Measurements from ENCODE around the gene DUSP28. TPM values are rescaled to one million over a fixed set of nuclear protein-coding genes. Genes with fewer than 3 reads are reported as not detected.
"Not testable (repeated sequence)": the region's sequence is repeated elsewhere in the genome, so short reads cannot be mapped to it uniquely, and the experiment has no call there.

DUSP28 gene
- total and polyA plus RNA-seq, 2 of the 13 experiments (the other 11 are each of a cell fraction or from before 2014, with no cell fraction given) = 5.2 to 8.6 TPM

DNA sequence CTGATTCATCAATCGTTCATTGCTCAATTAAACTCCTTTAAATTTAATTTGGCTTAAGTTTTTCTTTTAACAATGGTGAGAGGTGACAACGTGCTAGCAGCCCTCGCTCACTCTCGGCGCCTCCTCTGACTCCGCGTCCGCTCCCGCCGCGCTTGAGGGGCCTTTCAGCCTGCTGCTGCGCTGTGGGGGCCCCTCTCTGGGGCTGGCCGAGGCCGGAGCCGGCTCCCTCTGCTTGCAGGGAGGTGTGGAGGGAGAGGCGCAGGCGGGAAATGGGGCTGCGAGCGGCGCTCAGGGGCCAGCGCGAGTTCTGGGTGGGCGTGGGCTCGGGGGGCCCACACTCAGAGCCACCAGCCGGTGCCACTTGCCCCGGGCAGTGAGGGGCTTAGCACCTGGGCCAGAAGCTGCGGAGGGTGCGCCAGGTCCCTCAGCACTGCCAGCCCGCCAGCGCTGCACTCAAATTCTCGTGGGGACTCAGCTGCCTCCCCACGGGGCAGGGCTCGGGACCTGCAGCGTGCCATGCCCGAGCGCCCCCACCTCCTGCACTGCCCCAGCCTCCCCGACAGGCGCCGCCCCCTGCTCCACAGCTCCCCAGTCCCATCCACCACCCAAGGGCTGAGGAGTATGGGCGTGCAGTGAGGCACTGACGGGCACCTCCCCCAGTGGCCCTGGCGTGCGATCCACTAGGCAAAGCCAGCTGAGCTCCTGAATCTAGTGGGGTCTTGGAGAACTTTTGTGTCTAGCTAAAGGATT lies 22.0 kb upstream of the DUSP28 start:
- Histone ChIP-seq H3K4me2 (ENCODE audit: low read depth, low read length) (no peak overlapping the region), H3K4me1 (ENCODE audit: insufficient read depth, low read length) (no peaks in the 10 kb centered on the region), H3K27ac (ENCODE audit: extremely low read length, insufficient read depth, low read length) (no peak overlapping the region), H3K4me3 (replicated peaks in 1 of 3; ENCODE audit: insufficient read depth in 1 of 3, low read depth in 2 of 3, low read length in 3 of 3) (no peak overlapping the region), H4K20me1 (ENCODE audit: insufficient read depth, low read length) (no peaks in the 10 kb centered on the region), H3K9me3 (ENCODE audit: low read length) (no peaks in the 10 kb centered on the region), H3K27me3 (ENCODE audit: control insufficient read depth in 1 of 2, insufficient read depth in 2 of 2, low read length in 2 of 2) (no peaks in the 10 kb centered on the region), H3K79me2 (ENCODE audit: insufficient read depth, low read length) (no peaks in the 10 kb centered on the region), H3K36me3 (replicated peaks in 1 of 2; ENCODE audit: control insufficient read depth in 1 of 2, insufficient read depth in 2 of 2, low read length in 2 of 2) (peaks cover 4 to 45% of the 10 kb centered on the region in 2 experiments; a peak in 4 of 5 replicates), H3K9ac (ENCODE audit: insufficient read depth, low read depth, low read length) (no peak overlapping the region), H2AFZ (ENCODE audit: low read length) (no peak overlapping the region)
- in situ Hi-C loops (cut with HindIII; ENCODE audit: extremely low pct_ligation_motif_present, low pct_unique_long_range_greater_than_20kb) (no loop called here), intact Hi-C loops (cut with micrococcal nuclease; ENCODE audit: unreplicated experiment) (no loop called here)
- DNase-seq (ENCODE audit: low spot score) = no peak
- 98% methylated on average over 38 of the region's 43 CpGs for WGBS (ENCODE audit: low lambda C conversion rate)
- FAIRE-seq = no peak
- no peak for ATAC-seq
- POLR2A ChIA-PET = no interaction called here
- TF ChIP-seq REL (CRISPR knock-in tag; conservative IDR thresholded peaks at IDR 0.05) (no peak), KAT7 (CRISPR knock-in tag; IDR thresholded peaks at IDR 0.05; ENCODE audit: borderline replicate concordance) (no peak), RAD21 (CRISPR knock-in tag; IDR thresholded peaks at IDR 0.05) (no peak), RBFOX2 (IDR thresholded peaks at IDR 0.05; ENCODE audit: low read depth, low read length) (no peak), NFYB (CRISPR knock-in tag; IDR thresholded peaks at IDR 0.05) (no peak), ZNF264 (CRISPR knock-in tag; IDR thresholded peaks at IDR 0.05) (no peak), CHCHD3 (CRISPR knock-in tag; IDR thresholded peaks at IDR 0.05) (no peak), ZNF672 (CRISPR knock-in tag; IDR thresholded peaks at IDR 0.05) (no peak), ZNF773 (CRISPR knock-in tag; IDR thresholded peaks at IDR 0.05; ENCODE audit: borderline replicate concordance) (no peak), ZNF24 (IDR thresholded peaks at IDR 0.05) (no peak)
- TF ChIP-seq, protein P1, sequence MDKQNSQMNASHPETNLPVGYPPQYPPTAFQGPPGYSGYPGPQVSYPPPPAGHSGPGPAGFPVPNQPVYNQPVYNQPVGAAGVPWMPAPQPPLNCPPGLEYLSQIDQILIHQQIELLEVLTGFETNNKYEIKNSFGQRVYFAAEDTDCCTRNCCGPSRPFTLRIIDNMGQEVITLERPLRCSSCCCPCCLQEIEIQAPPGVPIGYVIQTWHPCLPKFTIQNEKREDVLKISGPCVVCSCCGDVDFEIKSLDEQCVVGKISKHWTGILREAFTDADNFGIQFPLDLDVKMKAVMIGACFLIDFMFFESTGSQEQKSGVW (CRISPR knock-in tag; IDR thresholded peaks at IDR 0.05; ENCODE audit: borderline replicate concordance) = no peak
- TF ChIP-seq, protein P2, sequence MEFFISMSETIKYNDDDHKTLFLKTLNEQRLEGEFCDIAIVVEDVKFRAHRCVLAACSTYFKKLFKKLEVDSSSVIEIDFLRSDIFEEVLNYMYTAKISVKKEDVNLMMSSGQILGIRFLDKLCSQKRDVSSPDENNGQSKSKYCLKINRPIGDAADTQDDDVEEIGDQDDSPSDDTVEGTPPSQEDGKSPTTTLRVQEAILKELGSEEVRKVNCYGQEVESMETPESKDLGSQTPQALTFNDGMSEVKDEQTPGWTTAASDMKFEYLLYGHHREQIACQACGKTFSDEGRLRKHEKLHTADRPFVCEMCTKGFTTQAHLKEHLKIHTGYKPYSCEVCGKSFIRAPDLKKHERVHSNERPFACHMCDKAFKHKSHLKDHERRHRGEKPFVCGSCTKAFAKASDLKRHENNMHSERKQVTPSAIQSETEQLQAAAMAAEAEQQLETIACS (CRISPR knock-in tag; IDR thresholded peaks at IDR 0.05) = no peak
- TF ChIP-seq, protein P3, sequence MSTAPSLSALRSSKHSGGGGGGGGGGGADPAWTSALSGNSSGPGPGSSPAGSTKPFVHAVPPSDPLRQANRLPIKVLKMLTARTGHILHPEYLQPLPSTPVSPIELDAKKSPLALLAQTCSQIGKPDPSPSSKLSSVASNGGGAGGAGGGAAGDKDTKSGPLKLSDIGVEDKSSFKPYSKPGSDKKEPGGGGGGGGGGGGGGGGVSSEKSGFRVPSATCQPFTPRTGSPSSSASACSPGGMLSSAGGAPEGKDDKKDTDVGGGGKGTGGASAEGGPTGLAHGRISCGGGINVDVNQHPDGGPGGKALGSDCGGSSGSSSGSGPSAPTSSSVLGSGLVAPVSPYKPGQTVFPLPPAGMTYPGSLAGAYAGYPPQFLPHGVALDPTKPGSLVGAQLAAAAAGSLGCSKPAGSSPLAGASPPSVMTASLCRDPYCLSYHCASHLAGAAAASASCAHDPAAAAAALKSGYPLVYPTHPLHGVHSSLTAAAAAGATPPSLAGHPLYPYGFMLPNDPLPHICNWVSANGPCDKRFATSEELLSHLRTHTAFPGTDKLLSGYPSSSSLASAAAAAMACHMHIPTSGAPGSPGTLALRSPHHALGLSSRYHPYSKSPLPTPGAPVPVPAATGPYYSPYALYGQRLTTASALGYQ (CRISPR knock-in tag; IDR thresholded peaks at IDR 0.05) = no peak
- BruUV-seq (replicated peaks) = no TSS peak
- CTCF ChIA-PET (ENCODE audit: low intra/inter-chr PET ratio, low total read pairs) = no interaction called here

DNA sequence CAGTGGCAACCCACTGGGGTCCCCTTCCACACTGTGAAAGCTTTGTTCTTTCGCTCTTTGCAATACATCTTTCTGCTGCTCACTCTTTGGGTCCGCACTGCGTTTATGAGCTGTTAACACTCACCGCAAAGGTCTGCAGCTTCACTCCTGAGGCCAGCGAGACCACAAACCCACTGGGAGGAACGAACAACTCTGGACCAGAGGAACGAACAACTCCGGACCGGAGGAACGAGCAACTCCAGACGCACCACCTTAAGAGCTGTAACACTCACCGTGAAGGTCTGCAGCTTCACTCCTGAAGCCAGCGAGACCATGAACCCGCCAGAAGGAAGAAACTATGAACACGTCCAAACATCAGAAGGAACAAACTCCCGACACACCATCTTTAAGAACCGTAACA lies 21.1 kb upstream of the DUSP28 start:
- CTCF ChIA-PET (ENCODE audit: low intra/inter-chr PET ratio, low total read pairs); POLR2A ChIA-PET; BruUV-seq (replicated peaks); DNase-seq (ENCODE audit: low spot score); H3K9ac ChIP-seq (ENCODE audit: insufficient read depth, low read depth, low read length); FAIRE-seq; H3K4me3 ChIP-seq (replicated peaks in 1 of 3; ENCODE audit: insufficient read depth in 1 of 3, low read depth in 2 of 3, low read length in 3 of 3); H4K20me1 ChIP-seq (ENCODE audit: insufficient read depth, low read length); H3K27me3 ChIP-seq (ENCODE audit: control insufficient read depth in 1 of 2, insufficient read depth in 2 of 2, low read length in 2 of 2); ATAC-seq; H2AFZ ChIP-seq (ENCODE audit: low read length); H3K27ac ChIP-seq (ENCODE audit: extremely low read length, insufficient read depth, low read length); H3K4me2 ChIP-seq (ENCODE audit: low read depth, low read length); H3K79me2 ChIP-seq (ENCODE audit: insufficient read depth, low read length); H3K9me3 ChIP-seq (ENCODE audit: low read length); in situ Hi-C loops (cut with HindIII; ENCODE audit: extremely low pct_ligation_motif_present, low pct_unique_long_range_greater_than_20kb); intact Hi-C loops (cut with micrococcal nuclease; ENCODE audit: unreplicated experiment); H3K4me1 ChIP-seq (ENCODE audit: insufficient read depth, low read length): not testable (repeated sequence)
- WGBS (ENCODE audit: low lambda C conversion rate) = 97% methylated on average over 17 of the region's 17 CpGs
- H3K36me3 ChIP-seq (replicated peaks in 1 of 2; ENCODE audit: control insufficient read depth in 1 of 2, insufficient read depth in 2 of 2, low read length in 2 of 2) = peaks cover 4 to 43% of the 10 kb centered on the region in 2 experiments; a peak in 4 of 5 replicates
